Stimulated activated naive CD8-positive, alpha-beta T cell treated with anti-CD3 and anti-CD28 coated beads, Interleukin-15, amount 100 ng/mL, for 72 hours (primary cell): Measurements from ENCODE around the gene VAC14.
A peak's percentile ranks its signal among the peaks of the same experiment; 100 is the strongest.

Experiments
- ATAC-seq: fragments of 150-1000 bp; cut with Tn5 transposase; 2 replicates; pipeline ENCODE4 v1.10.0; 2021; ENCODE audit warnings: mild to moderate bottlenecking, moderate library complexity
- DNase-seq, 2 donors: peaks; one replicate each; pipeline ENCODE4 v3.0.0; 2021 to 2022
- H3K27ac Mint-ChIP-seq, 2 donors: one replicate each; pipeline ENCODE4 v1.8.0; 2022; ENCODE audit warnings: mild to moderate bottlenecking in 2 of 2, mixed read lengths in 2 of 2, moderate library complexity in 2 of 2
- H3K27me3 Mint-ChIP-seq: one replicate; pipeline ENCODE4 v1.8.0; 2022; ENCODE audit warnings: mixed read lengths
- H3K4me1 Mint-ChIP-seq: one replicate; pipeline ENCODE4 v1.8.0; 2022; ENCODE audit warnings: mild to moderate bottlenecking, mixed read lengths
- H3K4me3 Mint-ChIP-seq, 2 donors: one replicate each; pipeline ENCODE4 v1.8.0; 2022; ENCODE audit warnings: mild to moderate bottlenecking in 2 of 2, mixed read lengths in 2 of 2, moderate library complexity in 1 of 2
- H3K9me3 Mint-ChIP-seq, 2 donors: one replicate each; pipeline ENCODE4 v1.8.0; 2022; ENCODE audit warnings: mixed read lengths in 2 of 2

Gene VAC14

DNA sequence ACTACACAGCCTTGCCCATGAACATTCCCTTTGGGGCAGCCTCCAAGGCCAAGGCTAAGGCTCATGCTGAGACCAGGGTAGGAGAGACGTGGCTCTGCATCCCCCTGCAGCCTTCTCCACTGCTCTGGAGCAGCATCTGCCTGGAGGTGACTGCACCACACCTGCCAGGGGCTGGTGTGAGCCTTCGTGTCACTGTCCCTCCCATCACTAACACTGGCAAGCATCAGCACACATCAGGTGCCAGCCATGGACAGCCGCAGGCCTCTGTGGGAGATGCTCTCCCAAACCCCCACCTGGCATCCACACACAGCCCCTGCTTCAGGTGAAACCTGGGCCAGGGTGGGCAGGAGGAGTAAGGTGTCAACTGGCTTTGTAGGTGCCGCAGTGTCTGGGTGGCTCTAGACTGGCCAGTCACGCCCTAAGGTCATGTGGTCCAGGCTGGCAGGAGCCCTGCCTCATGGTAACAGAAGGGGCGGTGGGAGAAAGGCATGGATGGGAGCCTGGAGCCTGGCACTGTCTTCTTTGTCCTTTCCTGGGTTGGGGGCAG, 97.0 kb downstream of the VAC14 start:
- Mint-ChIP-seq H3K9me3 (no peaks in the 10 kb centered on the region), H3K4me3 (no peak overlapping the region), H3K4me1 (peaks cover 7% of the 10 kb centered on the region), H3K27me3 (no peaks in the 10 kb centered on the region), H3K27ac (peak overlapping the region in 1 of 2 donors; percentile 63)
- no peak for DNase-seq
- no peak for ATAC-seq

DNA sequence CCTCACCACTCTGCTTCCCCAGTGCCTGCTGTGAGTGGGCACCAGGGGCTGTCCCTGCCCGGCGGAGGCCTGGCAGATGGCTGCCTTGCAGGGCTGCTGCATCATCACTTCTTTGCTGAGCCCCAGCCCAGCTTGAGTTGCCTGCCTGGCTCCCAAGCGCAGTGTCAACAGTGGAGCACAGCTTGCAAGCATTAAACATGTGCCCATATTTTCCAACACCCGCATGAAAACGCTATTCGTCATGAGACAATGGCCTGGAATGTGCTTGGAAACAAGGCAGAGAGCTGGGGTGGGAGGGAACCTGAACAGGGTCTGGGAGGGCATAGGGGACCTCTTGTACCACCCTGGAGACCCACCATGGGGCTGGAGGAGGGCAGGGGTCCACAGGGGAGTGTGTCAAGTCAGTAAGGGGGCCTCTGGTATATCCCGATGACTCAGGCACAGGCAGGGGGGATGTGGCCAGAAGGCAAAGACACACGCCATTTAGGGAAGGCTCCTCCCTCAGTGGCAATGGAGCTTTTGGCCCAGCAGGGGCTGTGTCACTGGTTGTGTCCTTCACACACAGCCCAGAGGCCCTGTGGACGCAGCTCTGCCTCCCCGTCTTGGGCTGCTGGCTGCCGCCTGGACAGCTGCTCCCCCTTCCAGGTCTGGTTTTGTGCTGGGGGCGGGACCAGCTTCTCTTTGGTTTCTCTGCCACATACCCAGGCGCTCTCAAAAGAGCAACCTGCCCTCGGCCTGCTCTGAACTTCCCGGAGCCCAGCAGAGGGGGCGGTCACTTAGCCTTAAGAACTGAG, 97.7 kb downstream of the VAC14 start:
- Mint-ChIP-seq H3K9me3 (no peaks in the 10 kb centered on the region), H3K27ac (peak overlapping the region in 1 of 2 donors; percentile 63), H3K4me3 (no peak overlapping the region), H3K4me1 (peaks cover 11% of the 10 kb centered on the region), H3K27me3 (no peaks in the 10 kb centered on the region)
- no peak for DNase-seq
- ATAC-seq, result no peak

DNA sequence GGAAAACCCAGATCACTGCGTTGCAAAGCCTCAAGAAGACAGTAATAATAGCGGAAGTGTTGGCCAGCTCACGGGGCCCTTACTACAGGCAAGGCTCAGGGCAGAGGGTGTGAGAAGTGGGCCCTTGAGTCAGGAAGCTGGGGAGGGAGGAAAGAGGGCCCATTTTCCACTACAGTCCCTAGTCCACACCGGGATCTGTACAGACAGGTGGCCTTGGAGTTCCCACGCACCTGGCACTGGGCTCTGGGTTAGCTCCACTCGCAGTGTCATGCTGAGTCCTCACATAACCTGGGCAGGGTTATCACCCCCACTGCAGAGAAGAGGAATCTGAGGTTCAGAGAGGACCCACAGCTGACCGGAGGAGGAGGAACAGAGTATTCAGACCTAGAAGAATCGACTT, 98.3 kb downstream of the VAC14 start:
- Mint-ChIP-seq H3K9me3 (no peaks in the 10 kb centered on the region), H3K27ac (peak overlapping the region; percentile 7 to 94), H3K4me3 (no peak overlapping the region), H3K27me3 (no peaks in the 10 kb centered on the region), H3K4me1 (peaks cover 17% of the 10 kb centered on the region)
- no peak for DNase-seq
- no peak for ATAC-seq

DNA sequence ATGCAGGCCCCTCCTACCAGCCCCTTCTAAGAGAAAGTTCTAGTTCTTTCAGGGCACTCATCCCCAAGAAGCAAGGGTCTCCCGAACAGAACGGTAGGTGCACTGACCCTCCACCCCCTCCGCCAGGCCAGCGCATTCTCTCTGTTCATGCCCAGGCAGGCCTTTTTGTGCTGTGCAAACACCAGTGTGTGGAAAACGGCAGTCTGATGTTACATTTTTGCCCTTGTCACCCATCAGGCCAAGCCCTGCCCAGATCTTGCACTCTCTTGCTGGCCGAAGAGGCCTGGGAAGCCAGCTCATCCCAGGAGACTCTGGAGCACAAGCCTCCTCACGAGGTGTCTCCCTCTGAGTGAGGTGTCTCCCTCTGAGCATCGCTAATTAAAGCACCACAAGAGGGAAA, 99.0 kb downstream of the VAC14 start:
- no peak for DNase-seq
- H3K4me3 Mint-ChIP-seq, result no peak overlapping the region
- no peak for ATAC-seq
- H3K4me1 Mint-ChIP-seq, result peaks cover 23% of the 10 kb centered on the region
- no peaks in the 10 kb centered on the region for H3K27me3 Mint-ChIP-seq
- H3K27ac Mint-ChIP-seq, result no peak overlapping the region
- no peaks in the 10 kb centered on the region for H3K9me3 Mint-ChIP-seq

DNA sequence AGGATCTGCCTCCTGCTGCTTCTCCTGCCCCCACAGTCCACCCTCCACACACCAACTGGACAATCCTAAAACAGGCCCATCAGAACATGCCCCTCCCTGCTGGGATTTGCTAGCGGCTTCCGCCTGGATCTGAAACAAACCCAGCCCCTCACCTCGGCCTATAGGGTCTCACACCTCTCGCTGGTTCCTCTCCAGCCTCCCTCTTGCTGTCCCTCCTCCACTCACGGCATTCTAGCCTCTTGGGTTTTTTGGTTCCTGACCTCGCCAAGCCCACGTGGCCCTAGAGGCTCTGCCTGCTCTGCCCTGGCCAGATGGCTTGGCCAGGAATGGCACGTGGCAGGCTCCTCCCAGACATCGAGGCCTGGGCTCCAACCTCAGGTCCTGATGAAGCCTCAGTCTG, 99.4 kb downstream of the VAC14 start:
- Mint-ChIP-seq H3K27me3 (no peaks in the 10 kb centered on the region), H3K4me3 (no peak overlapping the region), H3K4me1 (peaks cover 27% of the 10 kb centered on the region), H3K9me3 (no peaks in the 10 kb centered on the region), H3K27ac (peak overlapping the region; percentile 78 to 88)
- no peak for ATAC-seq
- no peak for DNase-seq

DNA sequence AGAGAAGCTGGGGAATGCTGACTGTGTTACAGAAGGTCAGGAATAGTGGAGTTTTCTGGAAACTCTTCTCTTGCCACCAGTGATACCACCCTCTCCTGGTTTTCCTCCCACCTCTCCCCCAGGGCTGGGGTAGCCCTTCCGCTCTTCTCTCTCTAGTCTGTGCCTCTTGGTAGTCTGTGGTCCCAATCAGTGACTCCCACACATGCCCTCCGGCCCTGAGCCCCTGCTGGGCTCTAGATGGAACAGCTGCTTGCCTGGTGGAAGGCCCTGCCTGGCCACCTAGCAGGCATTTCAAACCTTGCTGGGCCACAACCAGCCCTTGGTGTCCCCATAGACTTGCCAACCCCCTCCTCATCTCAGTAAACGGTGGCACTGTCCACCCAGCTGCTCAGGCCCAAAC, 99.9 kb downstream of the VAC14 start:
- Mint-ChIP-seq H3K4me1 (peaks cover 33% of the 10 kb centered on the region), H3K27me3 (no peaks in the 10 kb centered on the region), H3K4me3 (no peak overlapping the region), H3K9me3 (no peaks in the 10 kb centered on the region), H3K27ac (peak overlapping the region; percentile 88)
- no peak for ATAC-seq
- no peak for DNase-seq

DNA sequence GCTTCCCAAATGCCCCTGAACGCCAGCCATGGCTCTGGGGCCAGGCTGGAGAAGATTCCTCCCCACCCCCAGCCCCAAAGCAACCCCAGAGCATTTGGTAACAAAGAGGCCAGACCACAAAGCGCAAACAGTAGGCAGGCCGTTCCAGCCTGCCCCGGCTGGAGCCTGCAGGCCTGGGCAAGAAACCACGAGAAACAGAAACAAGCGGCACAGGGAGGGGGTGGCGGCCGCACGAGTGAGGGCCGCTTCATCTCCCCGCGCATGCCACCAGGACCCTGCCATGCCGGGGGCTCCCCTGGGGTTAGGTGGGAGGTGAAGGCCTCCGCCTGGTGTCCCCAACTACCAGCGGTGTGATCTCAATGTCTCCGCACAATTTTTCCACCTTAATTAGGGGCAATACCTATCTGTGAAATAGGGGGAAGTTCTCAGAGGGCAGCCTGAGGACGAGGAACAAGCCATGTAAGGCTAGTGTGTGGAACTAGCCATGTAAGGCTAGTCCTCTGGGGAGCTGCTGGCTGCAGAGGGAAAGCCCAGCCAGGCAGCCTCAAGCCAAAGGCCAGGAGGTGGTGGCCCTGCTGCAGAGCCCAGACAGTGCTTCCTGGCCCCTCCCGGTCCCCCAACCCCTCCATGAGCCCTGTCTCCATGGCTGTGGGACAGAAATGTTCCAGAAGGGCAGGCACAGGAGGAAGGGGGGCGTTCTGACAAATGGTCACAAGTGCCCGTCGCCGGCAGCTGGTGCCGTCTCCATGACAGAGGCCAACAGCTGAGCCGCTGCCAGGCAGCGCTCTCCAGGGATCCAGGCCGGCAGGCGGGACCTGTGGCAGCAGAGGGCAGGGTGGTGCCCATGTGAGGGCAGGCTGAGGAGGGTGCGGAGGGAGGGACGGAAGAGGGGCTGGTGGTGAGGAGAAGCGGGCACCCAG, 100.6 kb downstream of the VAC14 start:
- H3K4me1 Mint-ChIP-seq, result peaks cover 40% of the 10 kb centered on the region
- DNase-seq (no peak), ATAC-seq (no peak)
- no peak overlapping the region for H3K27ac Mint-ChIP-seq
- no peaks in the 10 kb centered on the region for H3K27me3 Mint-ChIP-seq
- H3K4me3 Mint-ChIP-seq, result no peak overlapping the region
- H3K9me3 Mint-ChIP-seq, result no peaks in the 10 kb centered on the region

DNA sequence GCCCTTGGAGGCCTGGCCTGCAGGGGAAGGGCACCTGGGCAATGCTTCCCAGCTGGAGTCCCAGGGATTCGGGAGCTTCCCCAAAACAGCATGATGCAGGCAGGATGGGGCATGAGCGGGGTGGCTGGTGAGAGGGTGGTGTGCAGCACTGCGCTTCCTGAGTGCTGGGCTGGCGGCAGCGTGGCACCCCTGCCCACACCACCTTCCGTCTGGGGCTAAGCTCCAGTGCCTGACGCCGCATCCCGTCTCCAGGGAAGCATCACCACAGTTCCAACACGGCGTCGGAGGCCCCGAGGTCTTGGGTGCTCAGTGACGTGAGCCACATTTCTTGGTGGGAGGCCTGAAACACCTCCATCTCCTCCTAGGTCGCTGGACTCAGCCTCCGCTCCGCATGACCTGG, 101.3 kb downstream of the VAC14 start:
- H3K27me3 Mint-ChIP-seq, result no peaks in the 10 kb centered on the region
- no peak for ATAC-seq
- no peak overlapping the region for H3K4me3 Mint-ChIP-seq
- DNase-seq, result no peak
- peak overlapping the region in 1 of 2 donors; percentile 94 for H3K27ac Mint-ChIP-seq
- no peaks in the 10 kb centered on the region for H3K9me3 Mint-ChIP-seq
- H3K4me1 Mint-ChIP-seq, result peaks cover 46% of the 10 kb centered on the region

DNA sequence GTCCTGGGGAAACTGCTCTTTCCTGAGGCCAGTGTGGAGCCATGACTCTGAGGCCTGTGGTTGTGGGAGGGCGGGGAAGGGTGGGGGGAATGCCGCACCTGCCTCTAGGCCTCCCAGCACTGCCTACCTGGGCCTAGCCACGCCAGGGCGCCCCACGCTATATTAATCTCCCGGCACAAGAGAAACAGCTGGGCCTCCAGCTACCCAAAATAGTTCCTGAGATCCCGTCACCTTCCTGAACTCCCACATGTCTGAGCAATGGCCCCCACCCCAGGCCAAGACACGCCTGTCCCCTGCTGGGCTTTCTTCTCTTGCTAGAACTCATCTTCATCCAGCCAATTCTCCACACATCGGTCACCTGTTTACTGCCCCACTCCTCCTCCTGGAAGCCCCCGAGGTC, 102.1 kb downstream of the VAC14 start:
- no peak overlapping the region for H3K4me3 Mint-ChIP-seq
- H3K27ac Mint-ChIP-seq, result peak overlapping the region; percentile 60 to 94
- H3K27me3 Mint-ChIP-seq, result no peaks in the 10 kb centered on the region
- DNase-seq (no peak), ATAC-seq (no peak)
- peaks cover 53% of the 10 kb centered on the region for H3K4me1 Mint-ChIP-seq
- H3K9me3 Mint-ChIP-seq, result no peaks in the 10 kb centered on the region

DNA sequence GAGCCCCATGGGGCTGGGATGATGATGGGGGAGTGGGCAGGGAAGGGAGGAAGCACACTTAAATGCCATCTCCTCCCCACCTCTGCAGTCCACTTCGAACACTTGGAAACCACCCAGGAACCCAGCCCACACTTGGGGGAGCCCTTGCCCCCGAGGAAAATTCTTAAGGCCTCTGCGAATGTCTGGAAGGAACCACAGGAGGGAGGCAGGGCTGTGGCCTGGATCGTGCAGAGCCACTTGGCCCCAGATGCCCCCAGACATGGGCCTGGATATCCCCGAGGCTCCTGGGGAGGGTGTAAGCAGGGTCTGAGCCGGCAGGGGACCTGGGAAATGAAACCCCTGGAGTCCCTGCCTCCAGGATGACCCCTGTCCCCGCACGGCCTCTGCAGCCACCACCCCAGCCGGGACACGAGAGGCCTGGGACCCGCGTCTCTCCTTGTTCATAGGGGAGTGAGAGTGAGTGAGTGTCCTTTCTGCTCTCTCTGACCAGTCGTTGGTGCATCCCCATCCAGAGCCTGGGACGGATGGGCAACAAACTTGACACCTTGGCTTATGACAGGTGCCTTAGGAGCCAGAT, 103.3 kb downstream of the VAC14 start:
- H3K4me3 Mint-ChIP-seq, result peak overlapping the region in 1 of 2 donors; percentile 64
- no peak for ATAC-seq
- peaks cover 60% of the 10 kb centered on the region for H3K4me1 Mint-ChIP-seq
- H3K9me3 Mint-ChIP-seq, result no peaks in the 10 kb centered on the region
- H3K27ac Mint-ChIP-seq, result peak overlapping the region; percentile 40 to 90
- H3K27me3 Mint-ChIP-seq, result no peaks in the 10 kb centered on the region
- no peak for DNase-seq

DNA sequence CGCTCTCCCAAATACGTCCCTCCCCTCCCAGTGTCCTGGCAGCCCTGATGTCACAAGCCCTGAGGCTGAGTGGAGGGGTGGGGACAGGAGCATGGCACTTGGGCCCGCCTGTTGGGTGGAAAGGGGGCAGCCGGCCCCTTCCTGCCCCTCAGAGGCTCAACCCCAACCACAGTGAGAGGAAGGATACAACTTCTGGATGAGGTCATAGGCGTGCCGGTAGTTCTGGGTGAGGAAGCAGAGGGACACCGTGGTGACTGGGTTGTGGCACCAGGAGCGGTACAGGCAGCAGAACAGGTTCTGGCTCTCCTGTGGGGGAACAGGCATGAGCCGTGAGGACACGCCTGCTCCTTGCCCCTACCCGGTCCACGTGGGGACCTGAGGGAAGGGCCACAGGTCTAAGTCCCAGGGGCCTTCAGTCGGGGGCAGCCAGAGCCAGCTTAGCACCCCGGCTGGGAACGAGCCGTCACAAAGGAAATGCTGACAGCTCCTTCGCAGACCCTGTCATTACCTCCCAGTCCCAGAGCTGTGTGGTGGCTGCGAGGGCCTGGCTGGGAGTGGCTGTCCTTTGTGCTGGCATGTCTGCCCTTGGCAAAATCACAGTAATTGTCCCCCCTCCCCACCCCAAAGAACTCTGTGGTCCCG, 103.9 kb downstream of the VAC14 start:
- peak overlapping the region; percentile 62 to 64 for H3K4me3 Mint-ChIP-seq
- peak overlapping the region; percentile 76 to 94 for H3K27ac Mint-ChIP-seq
- DNase-seq (peak; percentile 44 to 70), ATAC-seq (peak; percentile 86)
- peaks cover 60% of the 10 kb centered on the region for H3K4me1 Mint-ChIP-seq
- H3K27me3 Mint-ChIP-seq, result no peaks in the 10 kb centered on the region
- H3K9me3 Mint-ChIP-seq, result no peaks in the 10 kb centered on the region

DNA sequence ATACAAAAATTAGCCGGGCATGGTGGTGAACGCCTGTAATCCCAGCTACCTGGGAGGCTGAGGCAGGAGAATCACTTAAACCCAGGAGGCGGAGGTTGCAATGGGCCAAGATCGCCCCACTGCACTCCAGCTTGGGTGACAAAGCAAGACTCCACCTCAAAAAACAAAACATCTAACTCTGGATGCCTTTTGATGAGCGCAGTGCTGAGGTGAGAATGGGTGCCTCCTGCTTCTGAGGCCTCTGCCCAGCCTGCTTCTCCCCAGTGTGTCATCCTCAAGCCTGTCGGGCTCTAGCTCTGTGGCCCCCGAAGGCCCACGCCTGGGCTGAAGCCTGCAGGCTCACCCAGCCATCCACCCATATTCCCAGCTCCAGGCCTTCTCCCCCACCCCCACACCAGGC, 104.6 kb downstream of the VAC14 start:
- H3K27me3 Mint-ChIP-seq, result no peaks in the 10 kb centered on the region
- H3K9me3 Mint-ChIP-seq, result no peaks in the 10 kb centered on the region
- peak overlapping the region; percentile 83 to 94 for H3K27ac Mint-ChIP-seq
- ATAC-seq (no peak), DNase-seq (no peak)
- H3K4me1 Mint-ChIP-seq, result peaks cover 60% of the 10 kb centered on the region
- H3K4me3 Mint-ChIP-seq, result peak overlapping the region; percentile 62 to 64

DNA sequence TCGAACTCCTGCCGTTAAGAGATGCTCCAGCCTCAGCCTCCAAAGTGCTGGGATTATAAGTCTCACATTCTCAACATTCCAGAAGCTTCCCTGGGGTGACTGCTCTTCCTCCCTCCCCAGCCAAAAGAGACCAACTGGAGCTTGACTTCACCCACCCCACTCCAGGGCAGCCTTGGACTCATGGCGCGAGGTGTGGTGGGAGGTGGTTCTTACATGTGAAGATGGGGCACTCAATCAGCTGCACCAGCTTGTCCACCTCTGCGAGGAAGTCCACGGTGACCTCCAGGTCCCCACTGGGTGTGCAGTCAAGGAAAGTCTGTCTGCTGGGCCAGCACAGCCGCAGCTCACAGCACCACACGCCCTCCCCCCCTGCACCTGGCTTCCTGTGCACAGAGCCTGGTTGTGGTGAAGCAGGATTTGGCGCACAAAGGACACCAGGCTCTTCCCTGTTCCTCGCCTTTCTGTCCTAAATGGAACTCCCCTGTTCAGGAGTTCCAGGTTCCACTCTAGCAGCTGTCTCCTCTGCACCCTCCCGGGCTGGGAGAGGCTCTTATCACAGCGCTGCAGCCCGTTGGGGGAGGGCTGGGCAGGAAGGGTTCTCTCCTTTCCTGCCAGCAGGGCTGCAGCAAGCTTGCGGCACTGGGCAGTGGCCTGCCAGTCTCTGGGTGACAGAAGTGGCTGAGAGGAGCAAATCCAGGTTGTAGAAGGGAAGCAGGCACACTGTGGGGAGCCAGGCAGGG, 105.5 kb downstream of the VAC14 start:
- H3K4me1 Mint-ChIP-seq, result peaks cover 60% of the 10 kb centered on the region
- H3K27ac Mint-ChIP-seq, result peak overlapping the region in 1 of 2 donors; percentile 58
- H3K9me3 Mint-ChIP-seq, result no peaks in the 10 kb centered on the region
- no peak for ATAC-seq
- no peak for DNase-seq
- no peaks in the 10 kb centered on the region for H3K27me3 Mint-ChIP-seq
- H3K4me3 Mint-ChIP-seq, result peak overlapping the region in 1 of 2 donors; percentile 64

DNA sequence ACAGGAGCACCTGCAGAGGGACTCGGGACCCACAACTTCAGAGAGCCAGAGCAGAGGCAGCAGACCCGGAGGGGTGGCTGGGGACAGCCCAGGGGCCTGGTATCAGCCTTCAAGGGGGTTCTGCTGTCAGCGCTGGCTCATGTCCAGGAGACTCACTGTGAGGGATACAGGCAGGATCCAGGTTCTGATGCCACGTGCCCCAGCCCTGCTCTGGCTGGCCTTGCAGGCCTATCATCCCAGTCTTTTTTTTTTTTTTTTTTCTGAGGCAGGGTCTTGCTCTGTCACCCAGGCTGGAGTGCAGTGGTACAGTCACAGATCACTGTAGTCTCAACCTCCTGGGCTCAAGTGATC, 106.1 kb downstream of the VAC14 start:
- ATAC-seq, result no peak

More for the DNA sequence above, 106.1 kb downstream of the VAC14 start:
- Mint-ChIP-seq H3K9me3 (no peaks in the 10 kb centered on the region), H3K4me1 (peaks cover 60% of the 10 kb centered on the region), H3K4me3 (no peak overlapping the region), H3K27ac (no peak overlapping the region), H3K27me3 (no peaks in the 10 kb centered on the region)
- no peak for DNase-seq
